Measurements from ENCODE around the gene THBS4. TPM values are rescaled to one million over a fixed set of nuclear protein-coding genes. Genes with fewer than 3 reads are reported as not detected.
"Not testable (repeated sequence)": the region's sequence is repeated elsewhere in the genome, so short reads cannot be mapped to it uniquely, and the experiment has no call there.

The THBS4 gene
- total RNA-seq, 1 donor from 2014 or later = 0.98 TPM

GRCh38 chr5:80091792-80092192 is 56.6 kb downstream of the THBS4 start:
- not testable (repeated sequence) for H3K4me1 ChIP-seq; DNase-seq (ENCODE audit: extremely low spot score in 2 of 2); H3K36me3 ChIP-seq; H3K9me3 ChIP-seq; H3K4me3 ChIP-seq; H3K27me3 ChIP-seq
- intact Hi-C loops (cut with DNase I) = loop anchor here (5.0 to 10.0 kb wide), 3 partner anchors 183 to 573 kb away; no protein-coding TSS in a partner anchor
- H3K27ac ChIP-seq = peak overlapping the region; percentile 1
- peak; percentile 35 to 36 for TF ChIP-seq POLR2AphosphoS5 (IDR thresholded peaks at IDR 0.05; ENCODE audit: insufficient read depth in 1 of 2, low read depth in 1 of 2)
- peak; percentile 76 to 86 (median 81) for TF ChIP-seq CTCF (IDR thresholded peaks at IDR 0.05)

GRCh38 chr5:80092486-80093107 is 57.4 kb downstream of the THBS4 start:
- intact Hi-C loops (cut with DNase I) = loop anchor here (5.0 to 10.0 kb wide), 3 partner anchors 182 to 572 kb away; no protein-coding TSS in a partner anchor
- Histone ChIP-seq H3K36me3 (no peaks in the 10 kb centered on the region), H3K9me3 (no peaks in the 10 kb centered on the region), H3K4me3 (no peak overlapping the region), H3K27me3 (no peaks in the 10 kb centered on the region), H3K27ac (peak overlapping the region; percentile 1), H3K4me1 (no peaks in the 10 kb centered on the region)
- DNase-seq (ENCODE audit: extremely low spot score in 2 of 2) = no peak
- TF ChIP-seq CTCF (IDR thresholded peaks at IDR 0.05) = no peak
- no peak for TF ChIP-seq POLR2A (IDR thresholded peaks at IDR 0.05)
- no peak for TF ChIP-seq POLR2AphosphoS5 (IDR thresholded peaks at IDR 0.05; ENCODE audit: insufficient read depth in 1 of 2, low read depth in 1 of 2)

GRCh38 chr5:80093796-80094195 is 58.6 kb downstream of the THBS4 start:
- intact Hi-C loops (cut with DNase I) = loop anchor here (5.0 to 10.0 kb wide), 3 partner anchors 181 to 571 kb away; no protein-coding TSS in a partner anchor
- no peaks in the 10 kb centered on the region for H3K36me3 ChIP-seq
- DNase-seq (ENCODE audit: extremely low spot score in 2 of 2) = no peak
- H3K27me3 ChIP-seq = no peaks in the 10 kb centered on the region
- H3K4me3 ChIP-seq = no peak overlapping the region
- TF ChIP-seq POLR2AphosphoS5 (IDR thresholded peaks at IDR 0.05; ENCODE audit: insufficient read depth in 1 of 2, low read depth in 1 of 2) (no peak), CTCF (IDR thresholded peaks at IDR 0.05) (no peak), POLR2A (IDR thresholded peaks at IDR 0.05) (no peak)
- H3K9me3 ChIP-seq = no peaks in the 10 kb centered on the region
- H3K4me1 ChIP-seq = no peaks in the 10 kb centered on the region
- H3K27ac ChIP-seq = no peak overlapping the region

- H3K9me3 ChIP-seq = no peaks in the 10 kb centered on the region
- intact Hi-C loops (cut with DNase I) = loop anchor here (5.0 to 10.0 kb wide), 3 partner anchors 181 to 571 kb away; no protein-coding TSS in a partner anchor
- H3K27ac ChIP-seq = no peak overlapping the region
- DNase-seq (ENCODE audit: extremely low spot score in 2 of 2) = no peak
- no peaks in the 10 kb centered on the region for H3K4me1 ChIP-seq
- no peaks in the 10 kb centered on the region for H3K27me3 ChIP-seq
- no peaks in the 10 kb centered on the region for H3K36me3 ChIP-seq
- H3K4me3 ChIP-seq = no peak overlapping the region
- TF ChIP-seq CTCF (IDR thresholded peaks at IDR 0.05) (no peak), POLR2A (IDR thresholded peaks at IDR 0.05) (no peak), POLR2AphosphoS5 (IDR thresholded peaks at IDR 0.05; ENCODE audit: insufficient read depth in 1 of 2, low read depth in 1 of 2) (no peak)
These were observed 59.1 kb downstream of the THBS4 start for GRCh38 chr5:80094236-80094738.

- Histone ChIP-seq H3K4me3 (no peak overlapping the region), H3K27ac (no peak overlapping the region), H3K9me3 (no peaks in the 10 kb centered on the region), H3K36me3 (no peaks in the 10 kb centered on the region), H3K27me3 (no peaks in the 10 kb centered on the region), H3K4me1 (no peaks in the 10 kb centered on the region)
- intact Hi-C loops (cut with DNase I) = loop anchor here (10.0 kb wide), 2 partner anchors 177 to 567 kb away; no protein-coding TSS in a partner anchor
- DNase-seq (ENCODE audit: extremely low spot score in 2 of 2) = no peak
- TF ChIP-seq CTCF (IDR thresholded peaks at IDR 0.05) = no peak
These were observed 62.3 kb downstream of the THBS4 start for GRCh38 chr5:80097451-80097850.
